H1 (cell line): ENCODE data around the gene COLEC11. TPM values are rescaled to one million over a fixed set of nuclear protein-coding genes. Genes with fewer than 3 reads are reported as not detected.

ENCODE experiments used
- CTCF ChIA-PET: fragments of 300-600 bp; sonication (Branson Sonifier 250); formaldehyde crosslinking; loops from one replicate; lab custom pipeline; 2021; ENCODE audit not compliant: partially characterized antibody; lab: Charles Lee
- POLR2A ChIA-PET: fragments of 300-600 bp; sonication (Branson Sonifier 250); formaldehyde crosslinking; loops from one replicate; lab custom pipeline; 2021; ENCODE audit warnings: inconsistent platforms; ENCODE audit not compliant: partially characterized antibody; lab: Charles Lee
- DNase-seq, 2 experiments: peaks; one replicate each; pipeline versions ENCODE4 v3.0.0 to v3.0.0-alpha.2; 2010 to 2022; ENCODE audit warnings: low spot score in 2 of 2, low read depth in 1 of 2, mixed read lengths in 1 of 2
- FAIRE-seq: peaks from 2 replicates; lab custom pipeline; 2011; peaks lifted over from hg19 to GRCh38; lab: Jason Lieb, UNC
- H2AFZ ChIP-seq: 2 replicates; pipeline ENCODE4 v1.8.1; 2012; ENCODE audit warnings: low read length, inconsistent platforms
- H2AK5ac ChIP-seq: 2 replicates; pipeline ENCODE4 v1.6.1; 2013; ENCODE audit warnings: low read depth, low read length
- H2BK120ac ChIP-seq: replicated peaks from 2 replicates; pipeline ENCODE3; 2013; ENCODE audit warnings: low read depth, low read length, inconsistent platforms
- H2BK12ac ChIP-seq: 2 replicates; pipeline ENCODE4 v1.6.1; 2013; ENCODE audit warnings: low read depth, low read length
- H2BK15ac ChIP-seq: 2 replicates; pipeline ENCODE4 v1.6.1; 2013; ENCODE audit warnings: low read length
- H2BK20ac ChIP-seq: 2 replicates; pipeline ENCODE4 v1.6.1; 2013; ENCODE audit warnings: low read length
- H2BK5ac ChIP-seq: 2 replicates; pipeline ENCODE4 v1.6.1; 2013; ENCODE audit warnings: low read depth, low read length
- H3K14ac ChIP-seq: 2 replicates; pipeline ENCODE4 v1.6.1; 2013; ENCODE audit warnings: inconsistent platforms; ENCODE audit not compliant: insufficient read length
- H3K18ac ChIP-seq: 2 replicates; pipeline ENCODE4 v1.6.1; 2013; ENCODE audit warnings: low read length; ENCODE audit errors: extremely low read depth
- H3K23ac ChIP-seq: 2 replicates; pipeline ENCODE4 v1.6.1; 2013; ENCODE audit warnings: inconsistent platforms; ENCODE audit not compliant: insufficient read length
- H3K23me2 ChIP-seq: 2 replicates; pipeline ENCODE4 v1.6.1; 2013; ENCODE audit warnings: low read depth, low read length
- H3K27ac ChIP-seq: 2 replicates; pipeline ENCODE4 v1.6.1; 2011; ENCODE audit warnings: low read depth, low read length, inconsistent platforms
- H3K27me3 ChIP-seq, 4 experiments: replicated peaks in 1 of 4; 1 replicate in 1 of 4; 2 replicates in 3 of 4; pipeline versions ENCODE4 v1.6.1 to v1.8.1; 2011 to 2013; ENCODE audit warnings: low read length in 3 of 4, mild to moderate bottlenecking in 3 of 4, inconsistent platforms in 2 of 4, mixed read lengths in 2 of 4, moderate library complexity in 1 of 4; ENCODE audit not compliant: control insufficient read depth in 3 of 4, insufficient read depth in 3 of 4; ENCODE audit errors: extremely low read depth in 1 of 4
- H3K36me3 ChIP-seq, 4 experiments: 2 replicates each; pipeline versions ENCODE4 v1.6.1 to v1.8.1; 2011 to 2013; ENCODE audit warnings: mild to moderate bottlenecking in 4 of 4, low read length in 3 of 4, moderate library complexity in 2 of 4, control low read depth in 1 of 4, inconsistent platforms in 1 of 4; ENCODE audit not compliant: insufficient read depth in 4 of 4, control insufficient read depth in 2 of 4
- H3K4ac ChIP-seq: replicated peaks from 2 replicates; pipeline ENCODE3; 2013; ENCODE audit warnings: low read length, low read depth, mixed read lengths, inconsistent platforms; ENCODE audit not compliant: insufficient read length
- H3K4me1 ChIP-seq, 4 experiments: replicated peaks in 1 of 4; 1 replicate in 1 of 4; 2 replicates in 3 of 4; pipeline versions ENCODE4 v1.6.1 to v1.8.1; 2011 to 2013; ENCODE audit warnings: low read length in 3 of 4, inconsistent platforms in 2 of 4, mixed read lengths in 1 of 4; ENCODE audit not compliant: insufficient read depth in 4 of 4, control insufficient read depth in 3 of 4
- H3K4me2 ChIP-seq, 2 experiments: 2 replicates each; pipeline versions ENCODE4 v1.6.1 to v1.8.1; 2011 to 2013; ENCODE audit warnings: low read depth in 2 of 2, low read length in 2 of 2, control low read depth in 1 of 2, inconsistent platforms in 1 of 2, mild to moderate bottlenecking in 1 of 2; ENCODE audit not compliant: insufficient read depth in 1 of 2
- H3K4me3 ChIP-seq, 4 experiments: fragments of 200-600, 300-600 bp in 1 of 4; sonication (generic), shearing (Covaris generic), sonication (Bioruptor Twin) in 1 of 4; 2 replicates each; pipeline versions ENCODE4 v1.5.1 to v1.8.1; 2011 to 2016; ENCODE audit warnings: low read length in 4 of 4, low read depth in 3 of 4, control low read depth in 2 of 4, inconsistent platforms in 2 of 4, mild to moderate bottlenecking in 2 of 4, mixed read lengths in 1 of 4, moderate library complexity in 1 of 4; ENCODE audit not compliant: insufficient read depth in 2 of 4; ENCODE audit errors: extremely low read depth in 1 of 4
- H3K56ac ChIP-seq: replicated peaks from 2 replicates; pipeline ENCODE3; 2013; ENCODE audit warnings: low read depth, mild to moderate bottlenecking, mixed read lengths, low read length, inconsistent platforms; ENCODE audit not compliant: insufficient read length
- H3K79me1 ChIP-seq: 2 replicates; pipeline ENCODE4 v1.6.1; 2013; ENCODE audit warnings: low read depth, low read length, control low read depth
- H3K79me2 ChIP-seq, 2 experiments: 2 replicates each; pipeline versions ENCODE4 v1.6.1 to v1.8.1; 2012 to 2013; ENCODE audit warnings: low read length in 2 of 2, mild to moderate bottlenecking in 2 of 2, inconsistent platforms in 1 of 2; ENCODE audit not compliant: insufficient read depth in 2 of 2, control insufficient read depth in 1 of 2
- H3K9ac ChIP-seq, 4 experiments: replicated peaks in 1 of 4; 1 replicate in 1 of 4; 2 replicates in 3 of 4; pipeline versions ENCODE4 v1.6.1 to v1.8.1; 2011 to 2013; ENCODE audit warnings: low read depth in 3 of 4, low read length in 3 of 4, control low read depth in 2 of 4, mild to moderate bottlenecking in 2 of 4, moderate library complexity in 2 of 4, inconsistent platforms in 1 of 4; ENCODE audit errors: extremely low read depth in 1 of 4
- H3K9me3 ChIP-seq, 2 experiments: 2 replicates each; pipeline versions ENCODE4 v1.6.1 to v1.8.1; 2012 to 2013; ENCODE audit warnings: mild to moderate bottlenecking in 2 of 2, moderate library complexity in 2 of 2, control low read depth in 1 of 2, inconsistent platforms in 1 of 2, low read depth in 1 of 2, low read length in 1 of 2, mixed read lengths in 1 of 2; ENCODE audit not compliant: insufficient read depth in 2 of 2
- H4K20me1 ChIP-seq, 2 experiments: replicated peaks in 1 of 2; 2 replicates each; pipeline versions ENCODE3 to v1.8.1; 2011 to 2013; ENCODE audit warnings: inconsistent platforms in 2 of 2, low read length in 2 of 2, mild to moderate bottlenecking in 1 of 2; ENCODE audit not compliant: insufficient read depth in 2 of 2, control insufficient read depth in 1 of 2
- H4K5ac ChIP-seq: 2 replicates; pipeline ENCODE4 v1.6.1; 2013; ENCODE audit warnings: low read length, low read depth, mixed read lengths, inconsistent platforms; ENCODE audit not compliant: insufficient read length
- H4K8ac ChIP-seq: 2 replicates; pipeline ENCODE4 v1.8.0; 2013; ENCODE audit warnings: mild to moderate bottlenecking, moderate library complexity, low read length, inconsistent platforms; ENCODE audit not compliant: insufficient read depth; ENCODE audit errors: extremely low read depth
- H4K91ac ChIP-seq: replicated peaks from 2 replicates; pipeline ENCODE3; 2013; ENCODE audit warnings: low read length, mixed read lengths, inconsistent platforms; ENCODE audit not compliant: insufficient read length
- EGR1 ChIP-seq: IDR thresholded peaks from 2 replicates; pipeline ENCODE4 v1.6.1; 2011; ENCODE audit warnings: low read depth, low read length, borderline replicate concordance
- GTF2F1 ChIP-seq: IDR thresholded peaks from 2 replicates; pipeline ENCODE4 v1.6.1; 2012; ENCODE audit warnings: low read depth, low read length, improper control_type of control experiment, borderline replicate concordance
- KDM5A ChIP-seq: fragments of 200-600 bp; IDR thresholded peaks from 2 replicates; pipeline ENCODE4 v1.7.1; 2012; ENCODE audit warnings: mild to moderate bottlenecking, low read length, inconsistent platforms, mixed read lengths
- POLR2AphosphoS5 ChIP-seq: IDR thresholded peaks from 2 replicates; pipeline ENCODE4 v1.6.1; 2011; ENCODE audit warnings: low read depth, low read length
- SIN3A ChIP-seq, 2 experiments: IDR thresholded peaks in 1 of 2; conservative IDR thresholded peaks in 1 of 2; 2 replicates each; pipeline ENCODE4 v1.6.1; 2011 to 2012; ENCODE audit warnings: low read length in 2 of 2, improper control_type of control experiment in 1 of 2, low read depth in 1 of 2, mild to moderate bottlenecking in 1 of 2
- TCF12 ChIP-seq: IDR thresholded peaks from 2 replicates; pipeline ENCODE4 v1.6.1; 2011; ENCODE audit warnings: low read depth, mild to moderate bottlenecking, low read length
- WGBS, 2 experiments: shearing (Covaris generic) in 1 of 2; methylation state at CpG; one replicate each; pipeline versions ENCODE4 v1.1.6 to v1.1.7; 2013 to 2015; ENCODE audit warnings: low lambda C conversion rate in 2 of 2, mixed read lengths in 2 of 2, inconsistent platforms in 1 of 2, low coverage in 1 of 2, missing lambda C conversion rate in 1 of 2; ENCODE audit not compliant: insufficient replicate concordance in 2 of 2, insufficient coverage in 1 of 2, insufficient read length in 1 of 2; ENCODE audit errors: extremely low coverage in 1 of 2, missing lambda C conversion rate in 1 of 2; 5-methylcytosine and 5-hydroxymethylcytosine counted together
- polyA plus RNA-seq, 7 experiments: library from polyadenylated mRNA; depleted of rRNA in 3 of 7; stranded (reverse) in 5 of 7; unstranded in 2 of 7; fragments of >200 nt in 5 of 7; fragments of 200-250 nt in 2 of 7; gene quantifications; 1 replicate in 5 of 7; 2 replicates in 1 of 7; 4 replicates in 1 of 7; pipeline versions ENCODE4 v1.2.1 to v1.2.3, GENCODE V29; 2011 to 2013; ENCODE audit warnings: missing spikeins in 2 of 7, mixed read lengths in 2 of 7
- total RNA-seq: library from RNA; stranded (reverse); fragmentation: NEBNext Ultra II Directional; extraction: Animal tissue kit (Norgen Biotek cat#: 25700); gene quantifications from 2 replicates; pipeline ENCODE4 v1.2.1, GENCODE V29; 2021

Gene COLEC11
- total and polyA plus RNA-seq, 2 of the 8 experiments (the other 6 are each of a cell fraction or from before 2014, with no cell fraction given), result 0.47 to 0.80 TPM

DNA sequence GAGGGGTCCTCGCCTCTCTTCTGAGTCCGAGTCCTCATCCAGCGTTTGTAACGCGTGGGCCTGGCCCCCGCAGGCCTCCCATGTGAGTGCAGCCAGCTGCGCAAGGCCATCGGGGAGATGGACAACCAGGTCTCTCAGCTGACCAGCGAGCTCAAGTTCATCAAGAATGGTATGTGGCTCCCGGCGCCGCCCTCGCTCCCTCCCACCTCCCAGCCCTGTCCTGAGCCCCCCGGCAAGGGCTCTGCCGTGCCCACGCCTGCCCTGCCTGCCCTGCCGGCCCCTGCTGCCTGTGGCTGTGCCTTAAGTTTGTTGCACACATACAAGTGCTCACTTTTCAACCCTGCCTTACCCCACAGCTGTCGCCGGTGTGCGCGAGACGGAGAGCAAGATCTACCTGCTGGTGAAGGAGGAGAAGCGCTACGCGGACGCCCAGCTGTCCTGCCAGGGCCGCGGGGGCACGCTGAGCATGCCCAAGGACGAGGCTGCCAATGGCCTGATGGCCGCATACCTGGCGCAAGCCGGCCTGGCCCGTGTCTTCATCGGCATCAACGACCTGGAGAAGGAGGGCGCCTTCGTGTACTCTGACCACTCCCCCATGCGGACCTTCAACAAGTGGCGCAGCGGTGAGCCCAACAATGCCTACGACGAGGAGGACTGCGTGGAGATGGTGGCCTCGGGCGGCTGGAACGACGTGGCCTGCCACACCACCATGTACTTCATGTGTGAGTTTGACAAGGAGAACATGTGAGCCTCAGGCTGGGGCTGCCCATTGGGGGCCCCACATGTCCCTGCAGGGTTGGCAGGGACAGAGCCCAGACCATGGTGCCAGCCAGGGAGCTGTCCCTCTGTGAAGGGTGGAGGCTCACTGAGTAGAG lies 48.7 kb downstream of the COLEC11 start:
- 94% methylated on average over 40 of the region's 48 CpGs; no CpG with 5 or more reads in 1 of the 2 experiments for WGBS, 2 experiments
- no peak overlapping the region for H3K56ac ChIP-seq

More for the DNA sequence above, 48.7 kb downstream of the COLEC11 start:
- Histone ChIP-seq H2AFZ (no peak overlapping the region), H3K18ac (no peak overlapping the region), H3K36me3 (no peaks in the 10 kb centered on the region), H3K14ac (no peak overlapping the region), H3K4ac (no peak overlapping the region), H3K9ac (no peak overlapping the region), H2BK15ac (no peak overlapping the region), H3K79me1 (no peaks in the 10 kb centered on the region; the same call in 1 of the 2 replicates), H4K8ac (0 out of 2 replicates have a peak overlapping the region, but pooled peaks have one; percentile 42), H3K23ac (no peak overlapping the region), H2BK120ac (no peak overlapping the region), H3K4me1 (no peaks in the 10 kb centered on the region; a peak in 1 of 7 replicates), H3K9me3 (no peaks in the 10 kb centered on the region), H2BK5ac (no peak overlapping the region), H3K27me3 (no peaks in the 10 kb centered on the region), H2BK20ac (no peak overlapping the region), H3K79me2 (no peaks in the 10 kb centered on the region), H4K20me1 (no peaks in the 10 kb centered on the region), H3K4me2 (no peak overlapping the region), H3K27ac (no peak overlapping the region), H4K91ac (peak overlapping the region; percentile 29), H3K4me3 (no peak overlapping the region), H2AK5ac (no peak overlapping the region), H2BK12ac (no peak overlapping the region), H3K23me2 (no peaks in the 10 kb centered on the region), H4K5ac (no peak overlapping the region)
- DNase-seq (no peak), FAIRE-seq (no peak)
- ChIA-PET CTCF (interaction anchor here (1.5 to 2.6 kb wide), 3 partner anchors 8 to 15 kb away, joined by 5 to 22 read pairs (median 11); no protein-coding TSS in a partner anchor), POLR2A (interaction anchor here (0.8 to 2.7 kb wide), 3 partner anchors 8 to 90 kb away, joined by 3 to 15 read pairs (median 3); no protein-coding TSS in a partner anchor)
- no peak for TF ChIP-seq KDM5A
- TF ChIP-seq TCF12, result no peak
- no peak for TF ChIP-seq POLR2AphosphoS5
- TF ChIP-seq EGR1, result no peak
- TF ChIP-seq GTF2F1, result no peak
- no peak for TF ChIP-seq SIN3A (conservative IDR thresholded peaks at IDR 0.05 in 1 of 2, IDR thresholded peaks at IDR 0.05 in 1 of 2; ENCODE audit: low read depth in 1 of 2, low read length in 2 of 2)
